Putamen (tissue), 1 donor: ENCODE data around the gene CSTPP1.
A peak's percentile ranks its signal among the peaks of the same experiment; 100 is the strongest.

Experiments
- DNase-seq: peaks from one replicate; pipeline ENCODE4 v3.0.0-alpha.2; 2016; ENCODE audit warnings: low spot score

CSTPP1 gene

GRCh38 chr11:47132981-47133380 is 196.4 kb downstream of the CSTPP1 start:
- DNase-seq: no peak

DNA sequence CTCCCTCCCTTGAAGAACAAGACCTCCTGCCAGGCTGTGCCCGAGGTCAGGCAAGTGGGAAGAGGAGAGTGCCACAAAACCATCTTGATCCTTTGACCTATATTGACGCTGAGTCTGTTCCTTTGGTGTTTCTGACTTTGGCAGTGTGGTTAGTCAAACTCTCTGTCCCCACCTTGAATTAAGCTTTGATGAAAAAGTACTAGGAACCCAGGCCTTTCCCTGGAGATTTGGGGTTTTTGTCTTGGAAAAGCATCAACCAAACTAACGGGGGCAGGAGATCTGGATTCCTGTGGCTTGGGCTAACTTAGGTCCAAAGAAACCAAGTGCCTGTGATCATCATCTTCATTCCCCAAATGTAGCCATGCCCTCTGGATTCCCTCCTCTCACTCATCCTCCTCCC is 199.8 kb downstream of the CSTPP1 start:
- DNase-seq: no peak

- DNase-seq: no peak
These were observed 200.4 kb downstream of the CSTPP1 start for GRCh38 chr11:47136921-47137320.

DNA sequence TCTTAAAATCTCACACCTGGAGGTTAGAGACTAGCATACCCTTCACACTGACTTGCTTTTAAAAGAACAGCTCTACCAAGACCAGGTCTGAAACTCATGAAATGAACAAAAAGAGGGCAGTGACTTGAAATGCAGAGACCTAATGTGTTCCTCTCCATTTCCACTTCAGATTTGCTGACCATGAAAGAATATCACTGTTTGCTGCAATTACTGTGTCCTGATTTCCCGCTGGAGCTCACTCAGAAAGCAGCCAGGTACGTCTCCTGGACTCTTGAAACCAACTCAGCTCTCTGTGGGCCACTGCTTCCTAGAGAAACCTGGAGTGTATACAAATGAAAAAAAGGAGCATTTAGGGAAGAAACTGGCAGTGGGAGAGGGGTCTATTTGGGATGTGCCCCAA is 200.9 kb downstream of the CSTPP1 start:
- DNase-seq: no peak

DNA sequence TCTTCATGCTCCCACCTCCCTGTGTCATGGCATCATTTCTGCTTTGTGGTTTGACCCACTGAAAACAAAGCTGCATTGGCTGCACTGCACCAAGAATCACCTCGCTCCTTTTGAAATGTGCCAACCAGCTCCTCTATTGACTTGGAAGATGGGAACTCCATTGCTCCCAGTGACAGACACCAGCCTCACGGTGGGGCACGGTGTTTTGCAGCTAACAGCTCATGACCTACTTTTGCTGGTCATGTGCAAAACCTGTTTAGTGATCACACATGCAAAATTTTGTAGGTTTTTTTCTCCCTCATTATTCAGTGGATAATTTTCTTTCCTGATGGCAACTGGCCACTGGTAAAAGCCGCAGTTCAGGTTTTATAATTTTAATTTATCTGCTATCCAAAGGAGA is 203.3 kb downstream of the CSTPP1 start:
- no peak for DNase-seq

DNA sequence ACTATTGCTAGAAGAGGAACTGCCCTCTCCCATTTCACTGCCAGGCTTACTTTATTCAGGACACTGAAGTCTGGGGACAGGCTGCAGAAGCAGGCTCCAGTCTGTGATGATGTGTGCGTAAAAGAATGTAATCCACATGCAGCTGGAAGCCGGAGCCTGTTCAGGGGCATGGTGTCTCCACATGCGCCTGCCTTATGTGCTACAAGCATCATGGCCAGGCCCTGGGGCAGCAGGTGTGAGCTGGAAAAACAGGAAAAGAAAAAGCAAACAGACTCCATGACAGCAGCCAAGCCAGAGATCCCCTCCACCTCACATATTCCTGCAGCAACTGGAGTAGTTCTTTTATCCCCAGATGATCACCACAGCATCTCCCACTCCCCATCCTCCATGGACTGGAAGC is 206.8 kb downstream of the CSTPP1 start:
- no peak for DNase-seq

DNA sequence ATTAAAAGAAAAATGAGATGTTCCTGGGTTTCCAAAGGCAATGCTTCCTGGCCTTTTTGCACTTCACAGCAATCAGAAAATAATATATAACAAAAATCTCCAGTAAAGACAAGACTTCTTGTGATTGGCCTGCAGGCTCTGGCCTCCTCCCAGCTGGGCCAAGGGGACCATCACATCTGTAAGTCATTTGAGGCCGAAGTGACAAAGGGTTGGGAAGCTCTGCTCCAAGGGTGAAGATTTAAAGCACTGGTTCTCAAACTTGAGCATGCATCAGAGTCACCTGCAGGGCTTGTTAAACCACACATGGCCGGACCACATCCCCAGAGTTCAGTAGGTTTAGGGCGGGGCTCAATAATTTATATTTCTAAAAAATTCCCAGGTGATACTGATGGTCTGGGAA is 208.0 kb downstream of the CSTPP1 start:
- no peak for DNase-seq

DNA sequence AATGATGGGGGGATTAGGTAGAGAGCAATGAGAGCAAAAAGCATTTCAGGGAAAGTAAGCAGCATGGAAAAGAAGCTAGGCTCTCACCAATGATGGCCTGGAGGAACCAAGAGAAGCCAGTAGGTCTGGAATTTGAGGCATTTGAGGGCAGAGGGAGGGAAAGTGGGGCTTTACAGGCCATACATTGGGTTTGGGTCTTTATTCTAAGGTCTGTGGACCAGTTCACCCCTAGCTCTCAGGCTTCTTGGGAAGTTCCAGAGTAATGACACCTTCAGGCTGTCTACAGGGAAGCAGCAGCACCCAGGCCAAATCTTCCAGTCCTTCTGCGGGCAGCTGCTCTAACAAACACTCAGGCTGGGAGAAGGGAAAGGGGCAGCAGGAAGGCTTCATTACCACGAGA is 210.7 kb downstream of the CSTPP1 start:
- DNase-seq: no peak

GRCh38 chr11:47147681-47148080 is 211.1 kb downstream of the CSTPP1 start:
- DNase-seq: no peak

- no peak for DNase-seq
These were observed 211.7 kb downstream of the CSTPP1 start for GRCh38 chr11:47148270-47148669.

DNA sequence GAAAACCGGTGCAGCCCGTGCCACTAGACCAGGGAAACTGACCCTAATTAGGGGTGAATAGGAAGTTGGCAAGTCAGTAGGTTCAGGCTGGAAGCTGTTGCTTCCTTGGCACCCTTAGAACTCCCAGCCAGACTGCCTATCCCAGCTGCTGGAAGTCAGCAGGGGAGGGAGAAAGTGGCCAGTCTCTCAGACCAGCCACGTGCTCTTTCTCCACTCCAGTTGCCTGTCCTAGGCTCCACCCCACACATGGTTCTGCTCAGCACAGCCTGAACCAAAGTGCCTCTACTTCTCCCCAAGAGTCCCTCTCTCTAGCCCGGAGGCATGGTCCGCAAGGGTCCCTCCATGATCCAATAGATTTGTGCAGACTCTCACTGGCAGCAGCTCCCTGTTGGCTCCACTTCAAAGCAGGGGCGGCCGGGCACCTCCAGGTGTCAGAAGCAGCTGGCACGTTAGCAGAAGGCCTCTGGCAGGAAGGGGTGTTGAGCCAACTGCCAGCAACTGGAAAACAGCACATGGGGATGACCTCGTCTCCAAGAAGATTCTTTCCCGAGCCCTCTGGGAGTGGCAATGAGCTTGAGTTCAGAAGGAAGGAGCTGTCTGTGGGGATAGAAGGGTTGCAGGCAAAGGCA is 212.5 kb downstream of the CSTPP1 start:
- peak; percentile 52 for DNase-seq

DNA sequence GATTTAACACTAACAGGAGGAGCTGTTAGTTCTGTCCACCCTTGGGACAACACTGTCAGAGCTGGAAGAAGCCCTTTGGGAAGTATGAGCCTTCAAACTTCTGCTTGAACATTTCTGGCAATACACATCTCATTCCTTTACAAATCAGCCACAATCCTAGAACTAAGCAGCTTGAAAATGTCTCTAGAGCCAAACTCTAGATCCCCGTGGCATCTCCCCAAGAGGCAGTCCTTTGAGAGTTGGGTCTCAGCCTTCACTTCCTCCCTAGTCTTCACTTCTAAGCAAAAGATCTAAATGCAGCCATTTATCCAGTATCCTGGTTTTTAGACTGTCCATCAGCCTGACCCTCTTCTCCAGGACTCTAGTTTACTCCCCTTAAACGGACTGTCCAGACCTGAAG is 213.2 kb downstream of the CSTPP1 start:
- no peak for DNase-seq

GRCh38 chr11:47152126-47152952 is 215.8 kb downstream of the CSTPP1 start:
- DNase-seq: no peak

GRCh38 chr11:47152953-47153950 is 216.7 kb downstream of the CSTPP1 start:
- DNase-seq: peak; percentile 87

DNA sequence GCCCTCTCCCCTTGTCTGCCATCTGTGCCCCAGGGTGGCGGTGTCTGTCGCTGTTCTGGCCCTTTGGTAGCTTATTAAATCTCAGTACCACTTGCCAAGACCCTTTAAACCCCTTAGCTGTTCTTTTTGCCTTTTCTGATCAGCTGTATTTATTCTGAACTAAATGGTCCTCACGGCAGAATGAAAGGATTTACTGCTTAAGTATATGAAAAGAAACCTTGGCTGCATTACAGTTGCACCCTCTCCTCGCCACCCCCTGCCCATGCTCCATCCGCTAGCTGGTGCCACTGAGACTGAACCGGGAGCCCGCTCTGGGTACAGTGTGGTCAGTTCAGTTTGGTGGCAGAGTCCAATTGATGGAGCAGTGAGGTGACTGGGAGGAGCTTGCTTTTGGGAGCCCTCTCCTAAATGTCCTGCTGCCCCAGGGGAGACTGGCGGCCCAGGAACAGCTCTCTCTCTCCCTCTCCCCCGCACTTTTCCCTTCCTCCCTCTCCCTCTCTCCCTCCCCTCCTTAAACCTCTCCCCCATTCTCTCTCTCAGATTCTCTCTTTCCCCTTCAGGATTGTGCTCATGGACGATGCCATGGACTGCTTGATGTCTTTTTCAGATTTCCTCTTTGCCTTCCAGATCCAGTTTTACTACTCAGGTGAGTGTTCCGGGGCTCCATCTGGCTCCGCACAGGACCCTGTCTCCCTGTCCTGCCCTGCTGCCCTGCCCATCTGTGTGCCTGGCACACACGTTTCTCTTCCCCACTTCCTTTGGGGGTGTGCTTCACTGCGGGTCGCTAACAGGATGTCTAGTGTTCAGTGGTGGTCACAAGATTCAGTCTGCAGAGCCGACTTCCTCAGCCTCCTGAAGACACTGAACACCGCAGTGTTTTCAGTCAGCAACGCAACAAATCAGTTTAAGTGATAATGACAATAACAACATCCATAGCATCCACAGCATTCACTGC is 218.3 kb downstream of the CSTPP1 start:
- no peak for DNase-seq

- DNase-seq: no peak
These were observed 219.3 kb downstream of the CSTPP1 start for GRCh38 chr11:47155879-47156278.

- no peak for DNase-seq
These were observed 219.8 kb downstream of the CSTPP1 start for GRCh38 chr11:47156333-47156732.

DNA sequence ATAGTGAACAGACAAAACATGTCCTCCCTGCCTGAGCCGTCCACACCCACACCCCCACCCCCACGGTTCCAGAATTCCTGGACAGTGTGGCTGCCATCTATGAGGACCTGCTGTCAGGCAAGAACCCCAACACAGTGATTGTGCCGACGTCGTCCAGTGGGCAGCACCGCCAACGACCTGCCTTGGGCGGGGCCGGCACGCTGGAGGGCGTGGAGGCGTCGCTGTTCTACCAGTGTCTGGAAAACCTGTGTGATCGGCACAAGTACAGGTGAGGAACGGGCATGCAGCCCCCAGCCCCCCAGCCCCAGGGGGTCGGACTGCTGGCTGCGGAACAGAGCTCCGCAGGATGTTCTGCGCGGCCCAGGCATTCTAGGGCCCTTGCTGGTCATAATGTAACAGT is 220.4 kb downstream of the CSTPP1 start:
- no peak for DNase-seq

- DNase-seq: no peak
These were observed 221.2 kb downstream of the CSTPP1 start for GRCh38 chr11:47157805-47158204.

DNA sequence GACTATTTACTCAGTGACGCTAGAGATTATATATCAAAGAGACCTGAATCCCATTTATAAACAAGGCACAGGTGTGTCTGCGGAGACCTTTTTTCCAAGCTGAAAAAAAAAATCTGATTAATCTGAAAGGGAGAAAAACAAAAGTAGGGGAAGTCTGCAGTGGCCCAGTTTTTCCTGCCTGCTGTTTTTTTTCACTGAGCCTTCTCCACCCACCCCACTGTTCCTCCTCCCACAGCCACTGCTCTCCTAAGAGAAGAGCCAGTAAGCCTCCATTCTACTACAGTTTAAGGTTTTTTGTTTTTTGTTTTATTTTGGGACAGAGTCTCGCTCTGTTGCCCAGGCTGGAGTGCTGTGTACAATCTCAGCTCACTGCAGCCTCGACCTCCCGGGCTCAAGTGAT is 221.7 kb downstream of the CSTPP1 start:
- peak; percentile 52 for DNase-seq

GRCh38 chr11:47160753-47161133 is 224.2 kb downstream of the CSTPP1 start:
- DNase-seq: no peak
